HepG2 (cell line): ENCODE measurements around the gene CEP68. TPM values are rescaled to one million over a fixed set of nuclear protein-coding genes. Genes with fewer than 3 reads are reported as not detected.

Experiments used
- AGO2 ChIP-seq: fragments of 200-400 bp; formaldehyde crosslinking; optimal IDR thresholded peaks from 2 replicates; pipeline ENCODE3; 2017; ENCODE audit warnings: mild to moderate bottlenecking, low read depth, low read length, moderate library complexity
- CCDC6 ChIP-seq: sonication (generic); formaldehyde crosslinking; IDR thresholded peaks from 2 replicates; pipeline ENCODE4 v1.8.1; 2022; ENCODE audit warnings: mild to moderate bottlenecking, missing genetic modification reagents, moderate library complexity
- EED ChIP-seq: sonication (generic); formaldehyde crosslinking; IDR thresholded peaks from 2 replicates; pipeline ENCODE4 v1.5.0; 2020; ENCODE audit warnings: mild to moderate bottlenecking, missing genetic modification reagents
- FOXC1 ChIP-seq: sonication (generic); formaldehyde crosslinking; IDR thresholded peaks from 2 replicates; pipeline ENCODE4 v1.8.0; 2022; ENCODE audit warnings: mild to moderate bottlenecking, missing genetic modification reagents, borderline replicate concordance
- GLI4 ChIP-seq: sonication (generic); formaldehyde crosslinking; IDR thresholded peaks from 2 replicates; pipeline ENCODE4 v1.5.1; 2020; ENCODE audit warnings: missing genetic modification reagents, mild to moderate bottlenecking, moderate library complexity, borderline replicate concordance
- HMGXB3 ChIP-seq: sonication (generic); formaldehyde crosslinking; IDR thresholded peaks from 2 replicates; pipeline ENCODE4 v1.4.0; 2020; ENCODE audit warnings: missing genetic modification reagents, borderline replicate concordance
- KLF15 ChIP-seq: sonication (generic); formaldehyde crosslinking; IDR thresholded peaks from 2 replicates; pipeline ENCODE4 v1.8.1; 2023; ENCODE audit warnings: borderline replicate concordance, mild to moderate bottlenecking, inconsistent platforms, missing genetic modification reagents, mixed read lengths
- MATR3 ChIP-seq: sonication (generic); formaldehyde crosslinking; IDR thresholded peaks from 2 replicates; pipeline ENCODE4 v1.4.0; 2020; ENCODE audit warnings: missing genetic modification reagents
- MIXL1 ChIP-seq: IDR thresholded peaks from 2 replicates; pipeline ENCODE4 v1.6.1; 2016
- MLXIP ChIP-seq: sonication (generic); formaldehyde crosslinking; IDR thresholded peaks from 2 replicates; pipeline ENCODE4 v1.9.0; 2021; ENCODE audit warnings: missing genetic modification reagents, borderline replicate concordance
- PRPF4 ChIP-seq: fragments of 200-400 bp; formaldehyde crosslinking; IDR thresholded peaks from 2 replicates; pipeline ENCODE4 v1.6.1; 2016; ENCODE audit warnings: low read length, low read depth; ENCODE audit not compliant: poor library complexity, severe bottlenecking
- TCF7 ChIP-seq: sonication (generic); IDR thresholded peaks from 2 replicates; pipeline ENCODE4 v1.6.1; 2016; ENCODE audit warnings: antibody characterized with exemption, low read depth
- TCF7L2 ChIP-seq: IDR thresholded peaks from 2 replicates; pipeline ENCODE4 v1.6.1; 2011; ENCODE audit warnings: mild to moderate bottlenecking, low read depth, low read length, moderate library complexity
- ZIK1 ChIP-seq: sonication (generic); formaldehyde crosslinking; IDR thresholded peaks from 2 replicates; pipeline ENCODE4 v1.5.0; 2020; ENCODE audit warnings: mild to moderate bottlenecking, low read depth, missing genetic modification reagents, borderline replicate concordance
- ZNF3 ChIP-seq: IDR thresholded peaks from 2 replicates; pipeline ENCODE4 v1.7.0; 2017; ENCODE audit warnings: inconsistent platforms
- ZNF572 ChIP-seq: sonication (generic); formaldehyde crosslinking; IDR thresholded peaks from 2 replicates; pipeline ENCODE4 v1.5.1; 2020; ENCODE audit warnings: mild to moderate bottlenecking, missing genetic modification reagents
- ZNF639 ChIP-seq: conservative IDR thresholded peaks from 2 replicates; pipeline ENCODE4 v1.6.1; 2018; ENCODE audit warnings: missing genetic modification reagents
- ZSCAN20 ChIP-seq: sonication (generic); formaldehyde crosslinking; IDR thresholded peaks from 2 replicates; pipeline ENCODE4 v1.4.0; 2020; ENCODE audit warnings: missing genetic modification reagents, mild to moderate bottlenecking, borderline replicate concordance
- polyA plus RNA-seq, 8 experiments: library from polyadenylated mRNA; depleted of rRNA in 3 of 8; stranded (reverse) in 7 of 8; unstranded in 1 of 8; fragments of >200 nt; fragmentation: Illumina TruSeq in 4 of 8; extraction: Trizol in 4 of 8; gene quantifications; 2 replicates each; pipeline versions ENCODE4 v1.2.1 to v1.2.3, GENCODE V29; 2011 to 2016; ENCODE audit warnings: low read depth in 4 of 8, missing spikeins in 1 of 8, mixed read lengths in 1 of 8; ENCODE audit not compliant: insufficient read depth in 1 of 8
- total RNA-seq, 5 experiments: library from RNA; depleted of rRNA; stranded (reverse); fragments of >200 nt; fragmentation: Illumina TruSeq; extraction: Trizol; gene quantifications; 2 replicates each; pipeline ENCODE4 v1.2.3, GENCODE V29; 2016; ENCODE audit warnings: low read depth in 1 of 5
- TF ChIP-seq, protein P1 (sequence below): sonication (generic); formaldehyde crosslinking; IDR thresholded peaks from 2 replicates; pipeline ENCODE4 v1.8.0; 2022; ENCODE audit warnings: mild to moderate bottlenecking, missing genetic modification reagents, moderate library complexity

CEP68 gene
- total and polyA plus RNA-seq, 2 of the 13 experiments (the other 11 are each of a cell fraction or from before 2014, with no cell fraction given): 5.7 to 9.3 TPM

GRCh38 chr2:65056215-65057053 lies at the start of gene CEP68 (continued):
- TF ChIP-seq MLXIP (no peak), ZNF639 (peak; percentile 51), EED (CRISPR knock-in tag) (no peak), ZIK1 (CRISPR knock-in tag) (peak; percentile 75; the same call in 1 of the 2 replicates), ZNF572 (CRISPR knock-in tag) (no peak), TCF7L2 (no peak), GLI4 (peak; percentile 90; the same call in 1 of the 2 replicates), AGO2 (peak; percentile 87), MATR3 (CRISPR knock-in tag) (no peak), ZSCAN20 (peak; percentile 94), TCF7 (no peak), FOXC1 (CRISPR knock-in tag) (no peak; the same call in 1 of the 2 replicates), ZNF3 (CRISPR knock-in tag) (no peak), HMGXB3 (no peak; the same call in 1 of the 2 replicates), CCDC6 (CRISPR knock-in tag) (peak; percentile 94), PRPF4 (no peak), KLF15 (CRISPR knock-in tag) (no peak), MIXL1 (no peak)
- TF ChIP-seq, protein P1, sequence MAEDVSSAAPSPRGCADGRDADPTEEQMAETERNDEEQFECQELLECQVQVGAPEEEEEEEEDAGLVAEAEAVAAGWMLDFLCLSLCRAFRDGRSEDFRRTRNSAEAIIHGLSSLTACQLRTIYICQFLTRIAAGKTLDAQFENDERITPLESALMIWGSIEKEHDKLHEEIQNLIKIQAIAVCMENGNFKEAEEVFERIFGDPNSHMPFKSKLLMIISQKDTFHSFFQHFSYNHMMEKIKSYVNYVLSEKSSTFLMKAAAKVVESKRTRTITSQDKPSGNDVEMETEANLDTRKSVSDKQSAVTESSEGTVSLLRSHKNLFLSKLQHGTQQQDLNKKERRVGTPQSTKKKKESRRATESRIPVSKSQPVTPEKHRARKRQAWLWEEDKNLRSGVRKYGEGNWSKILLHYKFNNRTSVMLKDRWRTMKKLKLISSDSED (CRISPR knock-in tag): peak; percentile 87; the same call in 1 of the 2 replicates
